ENCODE measurements around the gene RAPGEF4.

Gene RAPGEF4

DNA sequence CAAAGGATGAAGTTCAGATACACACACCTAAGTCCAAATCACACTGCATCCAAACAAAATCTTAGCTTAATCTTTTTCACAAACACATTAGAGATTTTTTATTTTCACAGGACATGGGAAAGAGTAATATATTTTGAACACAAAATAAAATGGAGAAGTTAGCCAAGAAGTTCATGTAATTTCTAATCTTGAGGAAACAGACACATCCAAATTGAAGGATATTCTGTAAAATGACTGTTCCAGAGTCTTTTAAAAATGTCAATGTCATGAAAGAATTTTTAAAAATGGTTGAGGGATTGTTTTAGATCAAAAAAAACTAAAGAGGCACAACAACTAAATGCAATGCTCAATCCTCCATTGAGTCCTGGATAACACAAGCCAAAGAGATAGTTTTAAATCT is 12.4 kb upstream of the RAPGEF4 start:
- no peak overlapping the region for H3K9ac ChIP-seq (ENCODE audit: low read length)
- H3K27ac ChIP-seq (ENCODE audit: low read length): no peak overlapping the region
- H3K36me3 ChIP-seq (replicated peaks; ENCODE audit: low read depth, low read length): no peaks in the 10 kb centered on the region
- H3K4me2 ChIP-seq (ENCODE audit: low read length): no peak overlapping the region
- H3K27me3 ChIP-seq (ENCODE audit: low read depth, low read length): no peaks in the 10 kb centered on the region
- H3K4me3 ChIP-seq (ENCODE audit: low read length): no peak overlapping the region
- H4K20me1 ChIP-seq (ENCODE audit: insufficient read depth, low read length): no peaks in the 10 kb centered on the region
- H3K79me2 ChIP-seq (ENCODE audit: low read length): no peaks in the 10 kb centered on the region
- TF ChIP-seq CTCF (IDR thresholded peaks at IDR 0.05; ENCODE audit: low read depth, low read length) (no peak), EZH2phosphoT487 (IDR thresholded peaks at IDR 0.05; ENCODE audit: low read depth) (no peak)
- H2AFZ ChIP-seq (ENCODE audit: low read depth, low read length): no peak overlapping the region
- H3K9me3 ChIP-seq (ENCODE audit: insufficient read depth, low read length): no peaks in the 10 kb centered on the region
- H3K4me1 ChIP-seq (ENCODE audit: low read length): no peaks in the 10 kb centered on the region

- Histone ChIP-seq H3K4me1 (ENCODE audit: low read length) (no peaks in the 10 kb centered on the region), H2AFZ (ENCODE audit: low read depth, low read length) (no peak overlapping the region), H3K27ac (ENCODE audit: low read length) (no peak overlapping the region), H3K79me2 (ENCODE audit: low read length) (no peaks in the 10 kb centered on the region), H3K4me2 (ENCODE audit: low read length) (no peak overlapping the region), H3K27me3 (ENCODE audit: low read depth, low read length) (no peaks in the 10 kb centered on the region), H3K4me3 (ENCODE audit: low read length) (no peak overlapping the region), H4K20me1 (ENCODE audit: insufficient read depth, low read length) (no peaks in the 10 kb centered on the region), H3K9ac (ENCODE audit: low read length) (no peak overlapping the region), H3K36me3 (replicated peaks; ENCODE audit: low read depth, low read length) (no peaks in the 10 kb centered on the region), H3K9me3 (ENCODE audit: insufficient read depth, low read length) (no peaks in the 10 kb centered on the region)
- TF ChIP-seq EZH2phosphoT487 (IDR thresholded peaks at IDR 0.05; ENCODE audit: low read depth) (no peak), CTCF (IDR thresholded peaks at IDR 0.05; ENCODE audit: low read depth, low read length) (no peak)
These were observed 10.9 kb upstream of the RAPGEF4 start for GRCh38 chr2:172724724-172725123.

GRCh38 chr2:172725284-172725683 is 10.4 kb upstream of the RAPGEF4 start:
- H3K9ac ChIP-seq (ENCODE audit: low read length): no peak overlapping the region
- H3K79me2 ChIP-seq (ENCODE audit: low read length): no peaks in the 10 kb centered on the region
- TF ChIP-seq CTCF (IDR thresholded peaks at IDR 0.05; ENCODE audit: low read depth, low read length) (no peak), EZH2phosphoT487 (IDR thresholded peaks at IDR 0.05; ENCODE audit: low read depth) (no peak)
- H2AFZ ChIP-seq (ENCODE audit: low read depth, low read length): no peak overlapping the region
- H3K9me3 ChIP-seq (ENCODE audit: insufficient read depth, low read length): no peaks in the 10 kb centered on the region
- no peaks in the 10 kb centered on the region for H3K36me3 ChIP-seq (replicated peaks; ENCODE audit: low read depth, low read length)
- no peaks in the 10 kb centered on the region for H3K4me1 ChIP-seq (ENCODE audit: low read length)
- no peaks in the 10 kb centered on the region for H3K27me3 ChIP-seq (ENCODE audit: low read depth, low read length)
- H3K4me2 ChIP-seq (ENCODE audit: low read length): no peak overlapping the region
- H4K20me1 ChIP-seq (ENCODE audit: insufficient read depth, low read length): no peaks in the 10 kb centered on the region
- no peak overlapping the region for H3K27ac ChIP-seq (ENCODE audit: low read length)
- H3K4me3 ChIP-seq (ENCODE audit: low read length): no peak overlapping the region

DNA sequence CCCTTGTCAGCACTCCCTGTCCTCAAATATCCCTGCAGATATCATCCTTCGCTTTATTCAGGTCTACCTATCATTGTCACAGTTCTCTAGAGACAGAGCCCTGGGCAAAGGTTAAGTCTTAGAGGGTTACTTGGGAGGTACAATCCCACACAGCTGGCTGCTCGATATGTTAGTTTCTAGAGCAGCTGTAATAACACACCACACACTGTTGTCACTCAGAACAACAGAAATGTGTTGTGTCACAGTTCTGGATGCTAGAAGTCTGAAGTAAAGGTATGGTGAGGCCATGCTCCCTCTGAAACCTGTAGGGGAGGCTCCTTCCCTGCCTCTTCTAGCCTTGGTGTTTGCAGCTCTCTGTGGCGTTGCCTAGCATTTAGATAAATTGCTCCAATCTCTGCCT is 9.9 kb upstream of the RAPGEF4 start:
- H4K20me1 ChIP-seq (ENCODE audit: insufficient read depth, low read length): no peaks in the 10 kb centered on the region
- no peak overlapping the region for H3K4me2 ChIP-seq (ENCODE audit: low read length)
- H3K9me3 ChIP-seq (ENCODE audit: insufficient read depth, low read length): no peaks in the 10 kb centered on the region
- no peak overlapping the region for H3K27ac ChIP-seq (ENCODE audit: low read length)
- H3K4me1 ChIP-seq (ENCODE audit: low read length): no peaks in the 10 kb centered on the region
- H3K79me2 ChIP-seq (ENCODE audit: low read length): no peaks in the 10 kb centered on the region
- no peaks in the 10 kb centered on the region for H3K36me3 ChIP-seq (replicated peaks; ENCODE audit: low read depth, low read length)
- H2AFZ ChIP-seq (ENCODE audit: low read depth, low read length): no peak overlapping the region
- H3K27me3 ChIP-seq (ENCODE audit: low read depth, low read length): no peaks in the 10 kb centered on the region
- H3K9ac ChIP-seq (ENCODE audit: low read length): no peak overlapping the region
- TF ChIP-seq CTCF (IDR thresholded peaks at IDR 0.05; ENCODE audit: low read depth, low read length) (no peak), EZH2phosphoT487 (IDR thresholded peaks at IDR 0.05; ENCODE audit: low read depth) (no peak)
- H3K4me3 ChIP-seq (ENCODE audit: low read length): no peak overlapping the region
